GM12875 (cell line): ENCODE results near the gene GZMB.
"Not testable (repeated sequence)": the region's sequence is repeated elsewhere in the genome, so short reads cannot be mapped to it uniquely, and the experiment has no call there.

Experiments used
- H3K4me3 ChIP-seq: one replicate; pipeline ENCODE4 v1.5.1; 2011; ENCODE audit warnings: low read depth, low read length, control low read depth
- TF ChIP-seq, protein P1 (sequence below): IDR thresholded peaks from 2 replicates; pipeline ENCODE4 v1.5.1; 2011; ENCODE audit warnings: low read depth, mild to moderate bottlenecking, control low read depth, inconsistent platforms, low read length, moderate library complexity, borderline replicate concordance; ENCODE audit not compliant: insufficient read depth

The GZMB gene

GRCh38 chr14:24597403-24597802 is 36.6 kb downstream of the GZMB start:
- H3K4me3 ChIP-seq = no peak overlapping the region
- TF ChIP-seq, protein P1, sequence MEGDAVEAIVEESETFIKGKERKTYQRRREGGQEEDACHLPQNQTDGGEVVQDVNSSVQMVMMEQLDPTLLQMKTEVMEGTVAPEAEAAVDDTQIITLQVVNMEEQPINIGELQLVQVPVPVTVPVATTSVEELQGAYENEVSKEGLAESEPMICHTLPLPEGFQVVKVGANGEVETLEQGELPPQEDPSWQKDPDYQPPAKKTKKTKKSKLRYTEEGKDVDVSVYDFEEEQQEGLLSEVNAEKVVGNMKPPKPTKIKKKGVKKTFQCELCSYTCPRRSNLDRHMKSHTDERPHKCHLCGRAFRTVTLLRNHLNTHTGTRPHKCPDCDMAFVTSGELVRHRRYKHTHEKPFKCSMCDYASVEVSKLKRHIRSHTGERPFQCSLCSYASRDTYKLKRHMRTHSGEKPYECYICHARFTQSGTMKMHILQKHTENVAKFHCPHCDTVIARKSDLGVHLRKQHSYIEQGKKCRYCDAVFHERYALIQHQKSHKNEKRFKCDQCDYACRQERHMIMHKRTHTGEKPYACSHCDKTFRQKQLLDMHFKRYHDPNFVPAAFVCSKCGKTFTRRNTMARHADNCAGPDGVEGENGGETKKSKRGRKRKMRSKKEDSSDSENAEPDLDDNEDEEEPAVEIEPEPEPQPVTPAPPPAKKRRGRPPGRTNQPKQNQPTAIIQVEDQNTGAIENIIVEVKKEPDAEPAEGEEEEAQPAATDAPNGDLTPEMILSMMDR = no peak

DNA sequence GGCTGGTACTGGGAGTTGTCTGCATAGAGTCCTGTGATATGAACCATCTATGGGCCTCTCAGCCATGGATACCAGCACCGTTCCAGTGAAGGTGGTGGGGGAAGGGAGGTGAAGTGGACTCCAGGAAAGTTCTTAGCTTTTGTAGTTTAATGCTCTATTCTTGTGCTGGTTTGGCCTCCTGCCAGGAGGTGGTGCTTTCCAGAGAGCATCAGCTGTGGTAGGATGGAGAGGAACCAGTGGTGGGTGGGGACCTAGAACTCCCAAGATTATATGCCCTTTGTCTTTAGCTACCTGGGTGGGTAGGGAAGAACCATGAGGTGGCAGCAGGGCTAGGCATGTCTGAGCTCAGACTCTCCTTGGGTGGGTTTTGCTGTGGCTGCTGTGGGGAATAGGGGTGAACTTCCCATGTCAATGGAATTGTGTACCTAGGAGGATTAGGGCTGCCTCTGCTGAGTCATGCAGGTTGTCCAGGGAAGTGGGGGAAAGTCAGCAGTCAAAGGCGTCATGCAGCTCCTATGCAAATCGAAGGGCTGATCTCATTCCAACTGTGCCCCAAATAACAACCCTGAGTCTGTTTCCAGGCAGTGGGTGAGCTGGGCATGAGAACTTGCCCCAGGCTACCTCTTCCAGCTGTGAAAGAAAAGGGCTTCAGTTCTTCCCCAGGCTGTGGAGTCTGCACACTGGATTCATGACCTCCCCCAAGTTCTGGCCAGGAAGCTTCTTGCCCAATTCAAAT is 38.7 kb downstream of the GZMB start:
- H3K4me3 ChIP-seq = no peak overlapping the region
- TF ChIP-seq, protein P1 = no peak

DNA sequence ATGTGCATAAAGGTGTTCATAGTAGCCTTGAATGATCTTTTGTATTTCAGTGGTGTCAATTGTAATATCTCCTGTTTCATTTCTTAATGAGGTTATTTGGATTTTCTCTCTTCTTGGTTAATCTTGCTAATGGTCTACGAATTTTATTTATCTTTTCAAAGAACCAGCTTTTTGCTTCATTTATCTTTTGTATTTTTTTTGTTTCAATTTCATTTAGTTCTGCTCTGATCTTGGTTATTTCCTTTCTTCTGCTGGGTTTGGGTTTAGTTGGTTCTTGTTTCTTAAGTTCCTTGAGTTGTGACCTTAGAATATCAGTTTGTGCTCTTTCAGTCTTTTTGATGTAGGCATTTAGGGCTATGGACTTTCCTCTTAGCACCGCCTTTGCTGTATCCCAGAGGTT is 43.0 kb downstream of the GZMB start:
- H3K4me3 ChIP-seq = not testable (repeated sequence)

DNA sequence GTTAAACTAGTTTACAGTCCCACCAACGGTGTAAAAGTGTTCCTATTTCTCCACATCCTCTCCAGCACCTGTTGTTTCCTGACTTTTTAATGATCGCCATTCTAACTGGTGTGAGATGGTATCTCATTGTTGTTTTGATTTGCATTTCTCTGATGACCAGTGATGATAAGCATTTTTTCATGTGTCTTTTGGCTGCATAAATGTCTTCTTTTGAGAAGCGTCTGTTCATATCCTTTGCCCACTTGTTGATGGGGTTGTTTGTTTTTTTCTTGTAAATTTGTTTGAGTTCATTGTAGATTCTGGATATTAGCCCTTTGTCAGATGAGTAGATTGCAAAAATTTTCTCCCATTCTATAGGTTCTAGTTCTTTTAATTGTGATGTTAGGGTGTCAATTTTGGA is 49.6 kb downstream of the GZMB start:
- H3K4me3 ChIP-seq = not testable (repeated sequence)
